SK-N-SH (cell line): ENCODE results near the gene DYRK1A. TPM values are rescaled to one million over a fixed set of nuclear protein-coding genes. Genes with fewer than 3 reads are reported as not detected.

Experiments used
- CTCF ChIA-PET: fragments of 300-600, 350-600 bp; formaldehyde crosslinking; extraction: SDS; loops from one replicate; lab custom pipeline; 2021; lab: Yijun Ruan, JAX
- POLR2A ChIA-PET: fragments of 350-600 bp; sonication (Branson Sonifier 250); formaldehyde crosslinking; extraction: SDS; loops from one replicate; lab custom pipeline; 2020; ENCODE audit warnings: antibody characterized with exemption, inconsistent platforms; lab: Yijun Ruan, JAX
- DNase-seq: peaks from one replicate; pipeline ENCODE4 v3.0.0; 2012
- H2AFZ ChIP-seq: fragments of 200-600 bp; sonication (generic); 2 replicates; pipeline ENCODE4 v1.8.1; 2016; ENCODE audit warnings: antibody characterized with exemption, mild to moderate bottlenecking, low read depth
- H3F3A ChIP-seq: fragments of 200-600 bp; sonication (generic); replicated peaks from 2 replicates; pipeline ENCODE3; 2016; ENCODE audit warnings: antibody characterized with exemption, mild to moderate bottlenecking; ENCODE audit not compliant: insufficient read depth
- H3K27ac ChIP-seq, 2 experiments: fragments of 200-500 bp in 1 of 2; fragments of 200-600 bp in 1 of 2; sonication (Bioruptor generic) in 1 of 2; sonication (generic), shearing (Covaris generic) in 1 of 2; 2 replicates each; pipeline versions ENCODE4 v1.5.1 to v1.6.1; 2014 to 2016; ENCODE audit warnings: low read depth in 2 of 2, inconsistent platforms in 1 of 2, low read length in 1 of 2, mild to moderate bottlenecking in 1 of 2, mixed read lengths in 1 of 2
- H3K27me3 ChIP-seq: fragments of 200-600 bp; sonication (generic), shearing (Covaris generic); 2 replicates; pipeline ENCODE4 v1.6.1; 2016; ENCODE audit warnings: mixed run types; ENCODE audit not compliant: insufficient read depth
- H3K36me3 ChIP-seq, 2 experiments: fragments of 200-500 bp in 1 of 2; fragments of 200-600 bp in 1 of 2; sonication (Bioruptor generic) in 1 of 2; sonication (generic) in 1 of 2; replicated peaks in 1 of 2; 2 replicates each; pipeline versions ENCODE3 to v1.5.1; 2014 to 2016; ENCODE audit warnings: low read length in 1 of 2, mild to moderate bottlenecking in 1 of 2; ENCODE audit not compliant: insufficient read depth in 2 of 2, control insufficient read depth in 1 of 2
- H3K4me1 ChIP-seq, 2 experiments: fragments of 200-500 bp in 1 of 2; fragments of 200-600 bp in 1 of 2; sonication (Bioruptor generic) in 1 of 2; sonication (generic), shearing (Covaris generic) in 1 of 2; 2 replicates each; pipeline versions ENCODE4 v1.5.1 to v1.6.1; 2014 to 2016; ENCODE audit warnings: low read depth in 1 of 2, low read length in 1 of 2, mixed run types in 1 of 2; ENCODE audit not compliant: insufficient read depth in 2 of 2, control insufficient read depth in 1 of 2
- H3K4me2 ChIP-seq: fragments of 200-600 bp; sonication (generic), shearing (Covaris generic); 2 replicates; pipeline ENCODE4 v1.6.1; 2017; ENCODE audit warnings: mixed run types
- H3K4me3 ChIP-seq, 2 experiments: fragments of 200-500 bp in 1 of 2; fragments of 200-600 bp in 1 of 2; sonication (Bioruptor generic) in 1 of 2; sonication (generic), shearing (Covaris generic) in 1 of 2; 2 replicates each; pipeline versions ENCODE4 v1.5.1 to v1.8.1; 2014 to 2016; ENCODE audit warnings: low read depth in 2 of 2, inconsistent platforms in 1 of 2, low read length in 1 of 2, mild to moderate bottlenecking in 1 of 2, mixed read lengths in 1 of 2, moderate library complexity in 1 of 2
- H3K79me2 ChIP-seq: fragments of 200-600 bp; sonication (generic); 2 replicates; pipeline ENCODE4 v1.8.1; 2017; ENCODE audit warnings: mild to moderate bottlenecking; ENCODE audit not compliant: insufficient read depth
- H3K9ac ChIP-seq: fragments of 200-600 bp; sonication (generic); 2 replicates; pipeline ENCODE4 v1.6.1; 2017; ENCODE audit warnings: mixed run types
- H3K9me2 ChIP-seq: fragments of 200-600 bp; sonication (generic); 2 replicates; pipeline ENCODE4 v1.6.1; 2017; ENCODE audit warnings: mixed run types
- H3K9me3 ChIP-seq: fragments of 200-600 bp; sonication (generic); 2 replicates; pipeline ENCODE4 v1.6.1; 2017; ENCODE audit warnings: mixed run types, mild to moderate bottlenecking, moderate library complexity
- H4K20me1 ChIP-seq: fragments of 200-600 bp; sonication (generic); 2 replicates; pipeline ENCODE4 v1.6.1; 2017; ENCODE audit warnings: mild to moderate bottlenecking, mixed run types; ENCODE audit not compliant: insufficient read depth
- EZH2phosphoT487 ChIP-seq: fragments of 200-600 bp; sonication (generic); IDR thresholded peaks from 2 replicates; pipeline ENCODE4 v1.6.1; 2017; ENCODE audit warnings: low read depth, mixed run types, mild to moderate bottlenecking, antibody characterized with exemption, moderate library complexity, borderline replicate concordance
- FOXJ3 ChIP-seq: sonication (generic); formaldehyde crosslinking; IDR thresholded peaks from 2 replicates; pipeline ENCODE4 v1.5.1; 2020; ENCODE audit warnings: mild to moderate bottlenecking, missing genetic modification reagents
- NFIC ChIP-seq: IDR thresholded peaks from 2 replicates; pipeline ENCODE4 v1.4.0; 2012; ENCODE audit warnings: borderline replicate concordance
- POLR2AphosphoS5 ChIP-seq: IDR thresholded peaks from 2 replicates; pipeline ENCODE4 v1.6.1; 2012; ENCODE audit warnings: low read depth, low read length
- RAD21 ChIP-seq: IDR thresholded peaks from 2 replicates; pipeline ENCODE4 v1.6.1; 2012; ENCODE audit warnings: mild to moderate bottlenecking, low read length
- SMC3 ChIP-seq: IDR thresholded peaks from 2 replicates; pipeline ENCODE4 v1.6.1; 2012; ENCODE audit warnings: low read depth, low read length, improper control_type of control experiment
- YY1 ChIP-seq: IDR thresholded peaks from 2 replicates; pipeline ENCODE4 v1.4.0; 2012; ENCODE audit warnings: low read depth, mild to moderate bottlenecking
- WGBS: methylation state at CpG from one replicate; pipeline ENCODE4 v1.1.6; 2017; ENCODE audit warnings: low lambda C conversion rate; 5-methylcytosine and 5-hydroxymethylcytosine counted together
- polyA plus RNA-seq, 3 experiments: library from polyadenylated mRNA; depleted of rRNA; stranded (reverse); fragments of >200 nt; gene quantifications; 2 replicates each; pipeline ENCODE4 v1.2.3, GENCODE V29; 2012
- TF ChIP-seq, protein P1 (sequence below): IDR thresholded peaks from 2 replicates; pipeline ENCODE4 v1.4.0; 2012; ENCODE audit warnings: low read depth, borderline replicate concordance
- TF ChIP-seq, protein P2 (sequence below): IDR thresholded peaks from 2 replicates; pipeline ENCODE4; 2012

Gene DYRK1A
- polyA plus RNA-seq, 1 of the 3 experiments (the other 2 are of a cell fraction), result 19.3 TPM

DNA sequence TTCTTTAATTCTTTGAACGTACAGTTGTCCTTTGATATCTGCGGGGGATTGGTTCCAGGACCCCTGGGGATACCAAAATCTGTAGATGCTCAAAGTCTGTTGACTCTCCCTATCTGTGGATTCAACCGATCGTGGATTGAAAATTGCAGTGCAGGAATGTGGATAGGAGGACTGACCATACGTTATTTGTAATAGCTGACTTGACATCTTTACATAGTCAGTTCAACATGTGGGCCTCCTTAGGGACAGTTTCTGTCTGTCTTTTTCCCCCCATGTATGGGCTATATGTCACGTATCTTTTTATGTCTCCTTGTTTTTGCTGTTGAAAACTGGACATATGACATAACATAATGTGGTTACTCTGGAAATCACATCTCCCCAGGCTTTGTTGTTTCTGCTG is 204.9 kb downstream of the DYRK1A start:
- ChIA-PET POLR2A (interaction anchor here (0.6 kb wide), 1 partner anchor 96 kb away, joined by 3 read pairs; no protein-coding TSS in a partner anchor), CTCF (interaction anchor here (1.3 kb wide), 1 partner anchor 11 kb away, joined by 4 read pairs; no protein-coding TSS in a partner anchor)
- Histone ChIP-seq H3K9ac (no peak overlapping the region), H3K79me2 (no peaks in the 10 kb centered on the region), H3K4me2 (no peak overlapping the region), H4K20me1 (no peaks in the 10 kb centered on the region), H3K9me2 (no peaks in the 10 kb centered on the region), H3K4me1 (no peaks in the 10 kb centered on the region), H3K4me3 (no peak overlapping the region), H3K9me3 (no peaks in the 10 kb centered on the region), H3F3A (no peaks in the 10 kb centered on the region), H3K36me3 (no peaks in the 10 kb centered on the region), H2AFZ (no peak overlapping the region), H3K27me3 (0 out of 2 replicates have a peak, but pooled peaks cover 6% of the 10 kb centered on the region), H3K27ac (no peak overlapping the region)
- DNase-seq, result no peak
- no peak for TF ChIP-seq NFIC
- no peak for TF ChIP-seq POLR2AphosphoS5
- TF ChIP-seq, protein P1, sequence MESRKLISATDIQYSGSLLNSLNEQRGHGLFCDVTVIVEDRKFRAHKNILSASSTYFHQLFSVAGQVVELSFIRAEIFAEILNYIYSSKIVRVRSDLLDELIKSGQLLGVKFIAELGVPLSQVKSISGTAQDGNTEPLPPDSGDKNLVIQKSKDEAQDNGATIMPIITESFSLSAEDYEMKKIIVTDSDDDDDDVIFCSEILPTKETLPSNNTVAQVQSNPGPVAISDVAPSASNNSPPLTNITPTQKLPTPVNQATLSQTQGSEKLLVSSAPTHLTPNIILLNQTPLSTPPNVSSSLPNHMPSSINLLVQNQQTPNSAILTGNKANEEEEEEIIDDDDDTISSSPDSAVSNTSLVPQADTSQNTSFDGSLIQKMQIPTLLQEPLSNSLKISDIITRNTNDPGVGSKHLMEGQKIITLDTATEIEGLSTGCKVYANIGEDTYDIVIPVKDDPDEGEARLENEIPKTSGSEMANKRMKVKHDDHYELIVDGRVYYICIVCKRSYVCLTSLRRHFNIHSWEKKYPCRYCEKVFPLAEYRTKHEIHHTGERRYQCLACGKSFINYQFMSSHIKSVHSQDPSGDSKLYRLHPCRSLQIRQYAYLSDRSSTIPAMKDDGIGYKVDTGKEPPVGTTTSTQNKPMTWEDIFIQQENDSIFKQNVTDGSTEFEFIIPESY, result no peak
- TF ChIP-seq FOXJ3, result no peak
- no peak for TF ChIP-seq RAD21
- no peak for TF ChIP-seq SMC3
- no peak for TF ChIP-seq EZH2phosphoT487
- no peak for TF ChIP-seq YY1
- WGBS, result 56% methylated on average over 6 of the region's 6 CpGs

DNA sequence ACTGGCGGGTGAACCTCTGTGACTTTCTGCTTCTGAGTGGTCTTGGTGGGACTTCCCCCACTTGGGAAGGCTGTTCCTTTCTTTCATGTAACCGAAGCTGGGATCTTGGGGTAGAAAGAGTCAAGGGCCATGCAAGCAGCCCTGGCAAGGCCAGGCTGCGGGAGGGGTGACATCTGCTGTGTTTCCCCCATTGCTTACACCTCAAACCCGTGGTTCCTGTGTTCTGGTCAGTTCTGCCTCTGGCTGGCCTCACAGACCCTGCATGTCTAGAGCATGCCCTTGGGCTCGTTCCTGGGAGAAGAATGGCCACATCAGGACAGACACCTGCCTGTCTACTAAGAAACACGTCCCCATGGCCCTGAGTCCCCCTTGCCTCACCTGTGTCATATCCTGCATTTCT is 207.7 kb downstream of the DYRK1A start:
- TF ChIP-seq, protein P2, sequence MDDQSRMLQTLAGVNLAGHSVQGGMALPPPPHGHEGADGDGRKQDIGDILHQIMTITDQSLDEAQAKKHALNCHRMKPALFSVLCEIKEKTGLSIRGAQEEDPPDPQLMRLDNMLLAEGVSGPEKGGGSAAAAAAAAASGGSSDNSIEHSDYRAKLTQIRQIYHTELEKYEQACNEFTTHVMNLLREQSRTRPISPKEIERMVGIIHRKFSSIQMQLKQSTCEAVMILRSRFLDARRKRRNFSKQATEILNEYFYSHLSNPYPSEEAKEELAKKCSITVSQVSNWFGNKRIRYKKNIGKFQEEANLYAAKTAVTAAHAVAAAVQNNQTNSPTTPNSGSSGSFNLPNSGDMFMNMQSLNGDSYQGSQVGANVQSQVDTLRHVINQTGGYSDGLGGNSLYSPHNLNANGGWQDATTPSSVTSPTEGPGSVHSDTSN, result no peak

More for the DNA sequence above, 207.7 kb downstream of the DYRK1A start:
- Histone ChIP-seq H3K27me3 (0 out of 2 replicates have a peak, but pooled peaks cover 6% of the 10 kb centered on the region), H3F3A (no peaks in the 10 kb centered on the region), H4K20me1 (no peaks in the 10 kb centered on the region), H3K4me3 (no peak overlapping the region), H3K4me1 (no peaks in the 10 kb centered on the region), H3K9me2 (no peaks in the 10 kb centered on the region), H3K79me2 (no peaks in the 10 kb centered on the region), H3K4me2 (no peak overlapping the region), H2AFZ (no peak overlapping the region), H3K9me3 (no peaks in the 10 kb centered on the region), H3K36me3 (no peaks in the 10 kb centered on the region), H3K27ac (no peak overlapping the region), H3K9ac (no peak overlapping the region)
- DNase-seq, result no peak
- POLR2A ChIA-PET, result no interaction called here
- CTCF ChIA-PET, result interaction anchor here (1.0 to 1.9 kb wide), 2 partner anchors 9 to 11 kb away, joined by 3 to 8 read pairs; no protein-coding TSS in a partner anchor
- WGBS, result 64% methylated on average over 5 of the region's 6 CpGs
